Liver (tissue), 2 donors: ENCODE data around the gene HNRNPM.

Experiments
- FOXA1 ChIP-seq: IDR thresholded peaks from 2 replicates; pipeline ENCODE4 v1.6.1; 2016; ENCODE audit warnings: antibody characterized with exemption
- HNF4G ChIP-seq: IDR thresholded peaks from 2 replicates; pipeline ENCODE4 v1.6.1; 2016; ENCODE audit warnings: antibody characterized with exemption
- YY1 ChIP-seq: IDR thresholded peaks from 2 replicates; pipeline ENCODE4 v1.6.1; 2016; ENCODE audit warnings: antibody characterized with exemption, mild to moderate bottlenecking
- TF ChIP-seq, protein P1 (sequence below): IDR thresholded peaks from 2 replicates; pipeline ENCODE4 v1.6.1; 2016; ENCODE audit warnings: antibody characterized with exemption
- TF ChIP-seq, protein P2 (sequence below): IDR thresholded peaks from 2 replicates; pipeline ENCODE4 v1.6.1; 2016; ENCODE audit warnings: antibody characterized with exemption, mild to moderate bottlenecking
- donor health status: healthy.

DNA sequence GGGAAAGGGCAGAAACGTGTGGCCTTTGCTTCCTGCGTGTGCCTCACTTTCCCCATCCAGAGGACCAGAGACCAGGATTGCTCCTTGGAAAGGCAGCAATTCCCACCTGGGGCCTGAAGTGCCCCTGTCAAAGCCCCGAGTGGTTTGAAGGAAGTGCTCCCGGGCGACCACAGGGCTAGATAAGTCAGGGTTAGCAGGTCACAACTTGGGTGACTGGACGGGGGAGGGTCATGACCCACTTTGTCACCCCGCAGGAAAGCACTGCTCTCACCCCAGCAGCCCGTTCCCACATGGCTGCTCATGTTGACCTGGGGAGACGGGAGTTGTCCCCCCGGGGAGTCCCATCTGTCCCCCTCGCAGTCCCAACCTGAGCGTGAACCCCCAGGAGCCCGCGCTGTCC, 57.2 kb downstream of the HNRNPM start:
- TF ChIP-seq HNF4G (no peak), YY1 (no peak), FOXA1 (no peak)
- TF ChIP-seq, protein P1, sequence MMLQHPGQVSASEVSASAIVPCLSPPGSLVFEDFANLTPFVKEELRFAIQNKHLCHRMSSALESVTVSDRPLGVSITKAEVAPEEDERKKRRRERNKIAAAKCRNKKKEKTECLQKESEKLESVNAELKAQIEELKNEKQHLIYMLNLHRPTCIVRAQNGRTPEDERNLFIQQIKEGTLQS, result no peak
- TF ChIP-seq, protein P2, sequence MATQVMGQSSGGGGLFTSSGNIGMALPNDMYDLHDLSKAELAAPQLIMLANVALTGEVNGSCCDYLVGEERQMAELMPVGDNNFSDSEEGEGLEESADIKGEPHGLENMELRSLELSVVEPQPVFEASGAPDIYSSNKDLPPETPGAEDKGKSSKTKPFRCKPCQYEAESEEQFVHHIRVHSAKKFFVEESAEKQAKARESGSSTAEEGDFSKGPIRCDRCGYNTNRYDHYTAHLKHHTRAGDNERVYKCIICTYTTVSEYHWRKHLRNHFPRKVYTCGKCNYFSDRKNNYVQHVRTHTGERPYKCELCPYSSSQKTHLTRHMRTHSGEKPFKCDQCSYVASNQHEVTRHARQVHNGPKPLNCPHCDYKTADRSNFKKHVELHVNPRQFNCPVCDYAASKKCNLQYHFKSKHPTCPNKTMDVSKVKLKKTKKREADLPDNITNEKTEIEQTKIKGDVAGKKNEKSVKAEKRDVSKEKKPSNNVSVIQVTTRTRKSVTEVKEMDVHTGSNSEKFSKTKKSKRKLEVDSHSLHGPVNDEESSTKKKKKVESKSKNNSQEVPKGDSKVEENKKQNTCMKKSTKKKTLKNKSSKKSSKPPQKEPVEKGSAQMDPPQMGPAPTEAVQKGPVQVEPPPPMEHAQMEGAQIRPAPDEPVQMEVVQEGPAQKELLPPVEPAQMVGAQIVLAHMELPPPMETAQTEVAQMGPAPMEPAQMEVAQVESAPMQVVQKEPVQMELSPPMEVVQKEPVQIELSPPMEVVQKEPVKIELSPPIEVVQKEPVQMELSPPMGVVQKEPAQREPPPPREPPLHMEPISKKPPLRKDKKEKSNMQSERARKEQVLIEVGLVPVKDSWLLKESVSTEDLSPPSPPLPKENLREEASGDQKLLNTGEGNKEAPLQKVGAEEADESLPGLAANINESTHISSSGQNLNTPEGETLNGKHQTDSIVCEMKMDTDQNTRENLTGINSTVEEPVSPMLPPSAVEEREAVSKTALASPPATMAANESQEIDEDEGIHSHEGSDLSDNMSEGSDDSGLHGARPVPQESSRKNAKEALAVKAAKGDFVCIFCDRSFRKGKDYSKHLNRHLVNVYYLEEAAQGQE, result no peak
